PFSK-1 (cell line): ENCODE measurements around the gene ZNF79.

Experiments used
- FOXP2 ChIP-seq: optimal IDR thresholded peaks from 2 replicates; pipeline ENCODE3; 2011; ENCODE audit warnings: borderline replicate concordance, control low read depth, inconsistent platforms; ENCODE audit not compliant: insufficient read depth; ENCODE audit errors: extremely low read length, extremely low read depth
- POLR2AphosphoS5 ChIP-seq: IDR thresholded peaks from 2 replicates; pipeline ENCODE4 v1.6.1; 2012; ENCODE audit warnings: low read depth, mild to moderate bottlenecking, control low read depth, low read length, moderate library complexity
- SIN3A ChIP-seq: IDR thresholded peaks from 2 replicates; pipeline ENCODE4 v1.6.1; 2012; ENCODE audit warnings: mild to moderate bottlenecking, low read length, moderate library complexity, borderline replicate concordance; ENCODE audit not compliant: insufficient read depth
- TAF1 ChIP-seq: IDR thresholded peaks from 2 replicates; pipeline ENCODE4 v1.6.1; 2012; ENCODE audit warnings: low read length, control low read depth, borderline replicate concordance; ENCODE audit not compliant: insufficient read depth
- TF ChIP-seq, protein P1 (sequence below), 2 experiments: IDR thresholded peaks; 2 replicates each; pipeline versions ENCODE4 v1.6.1 to v1.8.0; 2011 to 2012; ENCODE audit warnings: low read depth in 2 of 2, low read length in 2 of 2, control low read depth in 1 of 2, inconsistent platforms in 1 of 2, mild to moderate bottlenecking in 1 of 2, moderate library complexity in 1 of 2; ENCODE audit not compliant: insufficient read depth in 1 of 2

The ZNF79 gene

DNA sequence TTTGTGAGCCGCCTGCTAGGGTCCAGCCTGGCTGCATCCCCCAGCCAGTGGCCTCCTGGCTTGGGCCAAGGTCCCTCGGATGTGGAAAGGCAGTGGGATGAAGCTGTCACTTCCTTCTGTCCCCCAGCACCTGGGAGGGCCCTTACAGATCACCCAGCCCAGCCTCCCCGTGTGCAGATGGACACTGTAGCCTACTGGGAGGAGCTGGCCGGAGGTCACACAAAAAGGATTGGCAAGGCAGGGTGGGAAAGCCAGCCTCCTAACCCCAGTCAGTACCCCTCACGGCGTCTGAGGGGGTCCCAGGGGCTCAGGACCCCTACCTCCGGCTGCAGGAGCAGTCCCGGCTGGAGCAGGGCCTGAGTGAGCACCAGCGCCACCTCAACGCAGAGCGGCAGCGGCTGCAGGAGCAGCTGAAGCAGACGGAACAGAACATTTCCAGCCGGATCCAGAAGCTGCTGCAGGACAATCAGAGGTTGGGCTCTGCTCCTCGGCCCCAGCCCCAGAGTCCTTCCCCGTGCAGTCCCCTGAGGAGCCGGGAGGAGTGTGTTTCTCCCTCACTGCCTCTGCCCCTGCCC is 55.4 kb downstream of the ZNF79 start:
- no peak for TF ChIP-seq POLR2AphosphoS5
- no peak for TF ChIP-seq FOXP2
- TF ChIP-seq TAF1: no peak
- TF ChIP-seq SIN3A: no peak
- TF ChIP-seq, protein P1, sequence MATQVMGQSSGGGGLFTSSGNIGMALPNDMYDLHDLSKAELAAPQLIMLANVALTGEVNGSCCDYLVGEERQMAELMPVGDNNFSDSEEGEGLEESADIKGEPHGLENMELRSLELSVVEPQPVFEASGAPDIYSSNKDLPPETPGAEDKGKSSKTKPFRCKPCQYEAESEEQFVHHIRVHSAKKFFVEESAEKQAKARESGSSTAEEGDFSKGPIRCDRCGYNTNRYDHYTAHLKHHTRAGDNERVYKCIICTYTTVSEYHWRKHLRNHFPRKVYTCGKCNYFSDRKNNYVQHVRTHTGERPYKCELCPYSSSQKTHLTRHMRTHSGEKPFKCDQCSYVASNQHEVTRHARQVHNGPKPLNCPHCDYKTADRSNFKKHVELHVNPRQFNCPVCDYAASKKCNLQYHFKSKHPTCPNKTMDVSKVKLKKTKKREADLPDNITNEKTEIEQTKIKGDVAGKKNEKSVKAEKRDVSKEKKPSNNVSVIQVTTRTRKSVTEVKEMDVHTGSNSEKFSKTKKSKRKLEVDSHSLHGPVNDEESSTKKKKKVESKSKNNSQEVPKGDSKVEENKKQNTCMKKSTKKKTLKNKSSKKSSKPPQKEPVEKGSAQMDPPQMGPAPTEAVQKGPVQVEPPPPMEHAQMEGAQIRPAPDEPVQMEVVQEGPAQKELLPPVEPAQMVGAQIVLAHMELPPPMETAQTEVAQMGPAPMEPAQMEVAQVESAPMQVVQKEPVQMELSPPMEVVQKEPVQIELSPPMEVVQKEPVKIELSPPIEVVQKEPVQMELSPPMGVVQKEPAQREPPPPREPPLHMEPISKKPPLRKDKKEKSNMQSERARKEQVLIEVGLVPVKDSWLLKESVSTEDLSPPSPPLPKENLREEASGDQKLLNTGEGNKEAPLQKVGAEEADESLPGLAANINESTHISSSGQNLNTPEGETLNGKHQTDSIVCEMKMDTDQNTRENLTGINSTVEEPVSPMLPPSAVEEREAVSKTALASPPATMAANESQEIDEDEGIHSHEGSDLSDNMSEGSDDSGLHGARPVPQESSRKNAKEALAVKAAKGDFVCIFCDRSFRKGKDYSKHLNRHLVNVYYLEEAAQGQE (IDR thresholded peaks at IDR 0.05; ENCODE audit: insufficient read depth in 1 of 2, low read depth in 2 of 2, low read length in 2 of 2): no peak

DNA sequence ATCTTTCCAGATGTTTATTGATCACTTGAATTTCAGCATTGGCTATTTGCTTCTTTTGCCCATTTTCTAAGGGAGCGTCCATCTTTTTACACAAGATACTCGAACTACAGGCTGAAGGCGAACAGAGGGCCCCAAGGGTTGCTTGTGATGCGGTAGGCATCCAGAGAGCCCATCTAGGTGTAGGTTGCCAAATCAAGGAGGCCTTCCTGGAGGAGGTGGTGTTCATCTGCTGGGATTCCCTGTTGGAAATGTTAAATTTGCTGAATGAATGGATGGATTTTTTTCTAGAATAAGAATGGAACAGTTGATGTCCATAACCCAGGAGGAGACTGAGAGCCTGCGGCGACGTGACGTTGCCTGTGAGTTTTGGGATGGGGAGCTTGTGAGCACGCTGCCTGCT is 58.5 kb downstream of the ZNF79 start:
- TF ChIP-seq, protein P1 (IDR thresholded peaks at IDR 0.05; ENCODE audit: insufficient read depth in 1 of 2, low read depth in 2 of 2, low read length in 2 of 2): no peak
- no peak for TF ChIP-seq FOXP2
- TF ChIP-seq SIN3A: no peak
- no peak for TF ChIP-seq POLR2AphosphoS5
- TF ChIP-seq TAF1: no peak

DNA sequence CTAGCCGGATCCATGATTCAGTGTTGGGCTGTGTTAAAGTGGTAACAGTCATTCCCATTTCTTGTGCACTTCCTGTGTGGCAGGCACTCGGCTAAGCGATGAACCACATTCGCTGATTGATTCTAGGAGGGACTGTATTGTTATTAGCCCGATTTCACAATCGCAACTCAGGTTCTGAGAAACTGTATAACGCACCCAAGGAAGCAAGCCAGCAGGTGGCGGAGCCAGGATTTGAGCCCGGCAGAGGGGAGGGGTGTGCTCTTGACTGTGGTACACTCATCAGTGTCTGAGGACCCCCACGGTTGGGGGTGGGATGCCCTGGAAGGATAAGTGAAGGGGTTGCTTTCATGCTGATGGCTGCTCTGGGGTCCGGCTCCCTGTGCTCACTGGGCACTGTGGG is 61.8 kb downstream of the ZNF79 start:
- TF ChIP-seq TAF1 (no peak), POLR2AphosphoS5 (no peak), SIN3A (no peak), FOXP2 (no peak)
- TF ChIP-seq, protein P1 (IDR thresholded peaks at IDR 0.05; ENCODE audit: insufficient read depth in 1 of 2, low read depth in 2 of 2, low read length in 2 of 2): no peak

DNA sequence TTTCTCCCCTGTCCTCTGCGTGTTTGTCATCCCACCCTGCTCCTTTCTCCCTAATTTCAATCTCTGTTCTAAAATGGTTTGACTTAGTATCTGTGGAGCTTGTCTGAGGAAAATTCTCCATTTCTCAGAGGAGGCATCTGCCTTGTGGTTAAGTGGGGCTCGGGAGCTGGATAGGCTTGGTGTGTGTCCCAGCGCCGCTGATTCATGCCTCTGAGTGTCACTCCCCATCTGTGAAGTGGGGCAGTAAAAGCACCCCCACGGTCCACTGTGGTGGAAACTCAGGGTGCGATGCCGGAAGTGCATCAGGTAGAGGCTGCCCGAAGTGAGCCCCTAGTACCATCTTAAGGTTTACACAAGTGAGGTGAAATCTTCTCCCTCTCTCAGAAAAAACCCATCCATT is 64.8 kb downstream of the ZNF79 start:
- no peak for TF ChIP-seq FOXP2
- TF ChIP-seq SIN3A: no peak
- TF ChIP-seq, protein P1 (IDR thresholded peaks at IDR 0.05; ENCODE audit: insufficient read depth in 1 of 2, low read depth in 2 of 2, low read length in 2 of 2): no peak
- no peak for TF ChIP-seq TAF1
- no peak for TF ChIP-seq POLR2AphosphoS5

DNA sequence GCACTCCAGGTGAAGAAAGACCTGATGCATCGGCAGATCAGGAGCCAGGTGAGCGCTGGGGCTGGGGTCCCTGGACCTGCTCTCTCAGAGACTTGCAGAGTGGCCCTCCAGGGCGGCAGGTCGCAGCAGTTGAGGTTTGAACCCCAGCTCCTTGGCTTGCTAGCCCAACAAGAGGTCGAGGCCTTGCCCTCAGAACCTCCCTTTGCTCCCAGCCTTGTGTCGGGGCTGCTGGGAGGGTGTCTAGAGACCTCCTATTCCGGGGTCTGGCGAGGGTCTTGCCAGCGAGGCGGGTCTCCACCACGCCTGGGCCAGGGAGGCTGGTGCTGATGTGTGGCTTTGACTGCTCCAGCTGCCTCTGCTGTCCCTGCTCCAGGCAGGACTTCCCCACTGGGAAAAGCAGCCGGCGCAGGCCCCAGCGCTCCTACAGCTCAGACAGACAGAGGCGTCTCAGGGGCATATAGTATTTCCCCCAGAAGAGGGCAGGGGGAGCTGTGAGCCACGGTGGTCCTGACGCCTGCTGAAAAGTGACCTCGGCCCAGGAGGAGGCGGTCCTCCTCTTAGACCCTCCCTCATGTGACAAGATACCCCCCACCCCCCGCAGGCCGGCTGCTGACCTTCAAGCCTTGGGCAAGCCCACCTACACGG is 65.4 kb downstream of the ZNF79 start:
- TF ChIP-seq TAF1 (no peak), POLR2AphosphoS5 (no peak), FOXP2 (no peak), SIN3A (no peak)
- TF ChIP-seq, protein P1 (IDR thresholded peaks at IDR 0.05; ENCODE audit: insufficient read depth in 1 of 2, low read depth in 2 of 2, low read length in 2 of 2): no peak
